NCI-H187 (cell line): ENCODE measurements around the gene ZSCAN31.
A peak's percentile ranks its signal among the peaks of the same experiment; 100 is the strongest.
"Not testable (repeated sequence)": the region's sequence is repeated elsewhere in the genome, so short reads cannot be mapped to it uniquely, and the experiment has no call there.

Source experiments
- DNase-seq, 2 experiments: peaks; one replicate each; lab custom pipeline; 2025; lab: John Stamatoyannopoulos, UW

The ZSCAN31 gene

GRCh38 chr6:28335564-28336283, at the start of gene ZSCAN31:
Gene ZSCAN31 (minus strand): TSS chr6:28336148. CDS start chr6:28329683, 6,465 bp downstream.
- peak; percentile 67 to 88 for DNase-seq

GRCh38 chr6:28384143-28384533, 48.2 kb upstream of the ZSCAN31 start:
- no peak for DNase-seq

DNA sequence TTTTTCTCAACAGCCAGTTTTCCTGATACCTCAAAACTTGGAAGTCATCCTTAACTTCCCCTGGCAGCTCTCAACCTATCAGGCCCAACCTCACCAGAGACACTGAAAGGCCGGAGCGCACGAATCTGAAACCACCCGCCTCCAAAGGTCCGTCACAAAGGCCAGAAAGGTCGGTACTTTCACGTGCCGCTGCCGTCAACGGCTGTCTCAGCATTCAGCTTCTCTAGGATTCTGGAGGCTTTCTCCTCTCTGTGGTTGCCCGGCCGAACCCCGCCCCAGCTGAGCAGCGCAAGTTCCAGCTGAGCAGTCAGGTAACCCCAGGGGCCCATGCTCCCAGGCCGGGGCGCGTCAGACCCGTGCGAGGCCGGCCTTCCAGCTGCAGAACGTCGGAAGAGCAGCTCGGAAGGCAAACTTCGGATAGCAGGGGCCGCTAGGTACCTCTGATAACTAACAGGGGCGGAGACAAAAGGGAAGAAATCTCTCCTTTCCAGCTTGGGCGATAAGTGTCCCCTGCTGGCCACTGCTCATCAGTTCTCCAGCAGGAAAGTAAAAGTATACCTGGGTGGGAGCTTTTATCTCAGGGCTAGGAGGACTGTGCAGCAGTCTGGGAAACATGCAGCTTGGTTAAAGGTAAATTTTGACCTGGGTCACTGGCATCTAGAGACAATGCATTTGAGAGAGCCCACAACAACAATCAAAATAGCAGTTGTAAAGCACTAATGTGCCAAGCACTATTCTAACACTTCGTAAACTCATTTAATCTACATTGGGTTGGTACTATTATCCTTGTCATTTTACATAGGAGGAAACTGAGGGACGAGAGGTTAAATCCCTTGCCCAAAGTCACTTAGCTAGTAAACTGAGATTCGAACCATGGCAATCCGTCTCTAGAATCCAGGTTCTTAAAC, 47.5 kb upstream of the ZSCAN31 start:
- DNase-seq, result peak; percentile 23 to 51

- DNase-seq, result no peak
These were observed 44.4 kb upstream of the ZSCAN31 start for GRCh38 chr6:28380381-28380780.

- DNase-seq, result no peak
These were observed 42.7 kb upstream of the ZSCAN31 start for GRCh38 chr6:28378644-28379043.

DNA sequence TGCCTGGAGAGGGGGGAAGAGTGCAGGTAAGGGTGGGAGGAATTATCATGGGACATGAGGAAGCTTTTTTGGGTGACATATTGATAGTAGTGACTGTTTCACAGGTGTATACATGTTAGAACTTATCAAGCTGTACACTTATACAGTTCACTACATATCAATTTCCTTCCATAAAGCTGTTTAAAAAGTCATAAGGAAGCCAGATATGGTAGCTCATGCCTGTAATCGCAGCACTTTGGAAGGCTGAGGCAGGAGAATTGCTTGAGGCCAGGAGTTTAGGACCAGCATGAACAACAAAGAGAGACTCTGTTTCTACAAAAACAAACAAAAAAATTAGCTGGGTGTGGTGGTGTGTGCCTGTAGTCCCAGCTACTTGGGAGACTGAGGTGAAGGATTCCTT, 41.9 kb upstream of the ZSCAN31 start:
- no peak for DNase-seq

DNA sequence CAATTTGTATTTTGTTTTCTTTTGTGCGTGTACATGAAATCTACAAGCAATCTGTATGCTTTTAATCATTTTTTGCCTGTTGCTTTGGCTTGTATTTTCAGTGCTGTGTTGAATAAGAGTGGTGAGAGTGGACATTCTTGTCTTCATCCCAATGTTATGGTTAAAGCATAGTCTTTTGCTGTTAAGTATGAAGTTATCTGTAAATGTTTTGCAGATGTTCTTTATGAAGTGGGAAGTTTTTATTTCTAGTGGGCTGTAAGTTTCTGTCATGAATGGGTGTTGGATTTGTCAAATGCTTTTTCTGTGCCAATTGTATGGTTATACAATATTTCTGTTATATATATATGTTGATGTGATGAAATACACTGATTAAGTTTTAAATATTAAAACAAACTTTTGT, 38.0 kb upstream of the ZSCAN31 start:
- DNase-seq, result no peak

DNA sequence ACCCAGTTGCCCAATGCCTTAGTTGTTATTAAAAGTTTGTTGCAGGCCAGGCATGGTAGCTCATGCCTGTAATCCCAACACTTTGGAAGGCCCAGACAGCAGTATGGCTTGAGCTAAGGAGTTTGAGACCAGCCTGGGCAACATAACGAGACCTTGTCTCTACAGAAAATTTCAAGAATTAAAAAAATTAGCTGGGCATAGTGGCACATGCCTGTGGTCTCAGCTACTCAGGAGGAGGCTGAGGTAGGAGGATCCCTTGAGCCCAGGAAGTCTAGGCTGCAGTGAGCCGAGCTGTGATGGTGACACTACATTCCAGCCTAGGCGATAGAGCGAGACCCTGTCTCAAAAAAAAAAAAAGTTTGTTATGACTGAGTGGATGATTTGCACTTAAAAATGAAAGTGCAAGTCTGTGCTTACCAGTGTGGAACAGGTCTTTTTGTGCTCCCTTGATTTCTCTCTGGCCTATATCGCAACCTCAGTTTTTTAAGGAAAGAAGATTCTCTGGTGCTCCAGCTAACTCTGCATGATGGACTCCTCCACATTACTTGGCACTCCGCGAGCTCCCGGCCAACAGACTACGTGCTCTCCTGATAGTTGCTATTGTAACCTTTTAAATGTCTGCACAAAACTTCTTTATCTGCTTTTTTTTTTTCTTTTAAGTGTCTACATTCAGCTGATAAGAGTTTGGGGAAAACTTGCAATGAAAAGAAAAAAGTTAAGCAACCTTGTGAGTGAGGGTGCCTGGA, 35.9 kb upstream of the ZSCAN31 start:
- no peak for DNase-seq

- no peak for DNase-seq
These were observed 35.3 kb upstream of the ZSCAN31 start for GRCh38 chr6:28371280-28371679.

DNA sequence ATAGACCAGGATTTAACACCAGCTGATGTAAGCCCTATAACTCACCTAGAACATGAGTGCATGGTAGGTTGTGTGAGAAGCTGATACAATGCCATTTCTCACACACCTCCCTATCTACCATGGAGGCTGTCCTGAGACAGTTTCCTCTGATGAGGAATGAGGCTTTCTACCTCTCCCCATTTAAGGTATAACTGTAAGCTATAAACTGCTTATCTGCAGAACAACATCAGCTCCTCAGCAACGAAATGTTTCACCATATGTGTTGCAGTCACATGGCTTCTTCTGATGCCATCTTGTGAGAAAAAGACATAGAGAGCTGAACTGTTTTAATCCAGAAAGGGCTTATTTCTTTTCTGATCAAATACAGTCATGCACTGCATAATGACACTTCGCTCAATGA, 34.5 kb upstream of the ZSCAN31 start:
- DNase-seq, result no peak

DNA sequence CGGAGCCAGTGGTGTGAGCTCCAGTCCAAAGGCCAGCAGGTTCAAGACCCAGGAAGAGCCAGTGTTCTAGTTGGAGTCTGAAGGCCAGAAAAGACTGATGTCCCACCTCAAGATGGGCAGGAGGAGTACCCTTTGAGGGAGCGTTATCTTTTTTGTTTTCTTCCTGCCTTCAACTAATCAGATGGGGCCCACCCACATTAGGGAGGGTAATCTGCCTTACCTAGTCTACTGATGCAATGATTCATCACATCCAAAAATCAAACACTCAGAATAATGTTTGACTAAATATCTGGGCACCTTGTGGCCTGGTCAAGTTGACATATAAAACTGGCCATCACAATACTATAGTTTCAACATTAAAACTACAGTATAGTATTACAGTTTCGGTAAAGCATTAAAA, 33.5 kb upstream of the ZSCAN31 start:
- DNase-seq, result no peak

GRCh38 chr6:28368522-28368921, 32.6 kb upstream of the ZSCAN31 start:
- DNase-seq, result no peak

GRCh38 chr6:28365590-28365989, 29.6 kb upstream of the ZSCAN31 start:
- not testable (repeated sequence) for DNase-seq

- DNase-seq, result no peak
These were observed 25.0 kb upstream of the ZSCAN31 start for GRCh38 chr6:28360961-28361360.

DNA sequence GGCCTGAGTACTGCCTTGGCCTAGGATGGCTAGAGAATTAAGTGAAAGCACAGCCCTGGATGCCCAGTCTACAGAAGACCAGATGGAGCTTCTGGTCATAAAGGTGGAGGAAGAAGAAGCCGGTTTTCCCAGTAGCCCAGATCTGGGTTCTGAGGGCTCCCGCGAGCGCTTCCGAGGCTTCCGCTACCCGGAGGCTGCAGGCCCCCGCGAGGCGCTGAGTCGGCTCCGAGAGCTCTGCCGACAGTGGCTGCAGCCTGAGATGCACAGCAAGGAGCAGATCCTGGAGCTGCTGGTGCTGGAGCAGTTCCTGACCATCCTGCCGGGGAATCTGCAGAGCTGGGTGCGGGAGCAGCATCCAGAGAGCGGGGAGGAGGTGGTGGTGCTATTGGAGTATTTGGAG, 23.6 kb upstream of the ZSCAN31 start:
- not testable (repeated sequence) for DNase-seq

DNA sequence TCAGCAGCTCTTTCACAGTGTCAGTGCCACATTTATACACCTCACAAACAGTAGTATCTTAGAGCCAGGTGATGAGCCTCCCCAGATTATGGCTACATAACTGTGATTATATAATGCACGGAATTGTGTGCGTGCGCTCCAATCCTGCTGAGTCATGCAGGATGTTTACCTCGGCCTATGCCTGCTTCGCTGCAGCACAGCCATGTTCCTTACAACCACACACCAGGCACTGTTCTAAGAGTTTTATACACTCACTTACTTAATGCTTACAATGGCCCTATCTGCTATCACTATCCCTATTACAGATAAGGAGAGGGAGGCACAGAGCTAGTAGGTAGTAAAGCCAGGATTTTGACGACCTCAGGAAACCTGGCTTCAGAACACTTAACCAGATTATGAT, 21.1 kb upstream of the ZSCAN31 start:
- no peak for DNase-seq

- no peak for DNase-seq
These were observed 20.7 kb upstream of the ZSCAN31 start for GRCh38 chr6:28356666-28357020.

DNA sequence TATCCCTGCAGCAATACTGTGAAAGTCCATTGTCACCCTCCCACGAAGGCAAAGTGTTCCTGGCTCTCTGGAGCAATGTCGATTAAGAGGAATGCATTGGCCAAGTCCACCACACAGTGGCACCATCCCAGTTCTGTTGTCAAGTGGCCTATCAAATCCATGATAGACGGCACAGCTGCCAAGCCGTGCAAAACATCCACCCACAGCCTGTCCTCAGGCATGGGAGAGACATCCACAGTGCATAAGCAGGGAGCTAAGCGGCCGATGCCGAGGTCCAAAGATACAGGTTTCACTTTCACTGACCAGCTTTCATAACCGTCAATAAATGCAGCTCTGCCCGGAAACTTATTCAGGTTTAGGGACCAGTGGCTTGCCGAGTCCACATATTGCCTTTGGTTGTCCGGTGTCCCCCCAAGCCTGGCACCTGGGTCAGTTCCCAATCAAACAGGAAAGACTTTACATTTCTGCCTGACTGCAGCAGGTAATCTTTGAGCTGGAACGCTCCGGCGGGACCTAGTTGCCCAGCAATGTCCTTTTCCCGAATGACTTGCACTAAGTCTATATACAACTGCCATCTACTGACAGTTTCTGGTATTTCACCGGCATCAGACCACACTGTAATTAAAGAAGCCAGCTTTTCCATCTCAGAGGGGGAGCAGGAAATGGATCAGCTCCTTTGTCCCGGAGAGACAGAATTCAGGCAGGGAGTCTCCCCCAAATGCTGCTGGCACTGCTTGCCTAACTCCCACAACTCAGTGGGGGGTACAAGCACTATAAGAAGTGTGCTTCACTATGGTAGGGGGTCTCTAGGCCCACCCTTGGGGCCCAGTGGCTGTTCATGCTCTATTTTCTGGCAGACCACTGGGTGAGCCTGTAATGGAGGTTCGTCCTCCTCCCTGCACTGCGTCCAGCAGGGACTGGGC, 20.1 kb upstream of the ZSCAN31 start:
- DNase-seq, result peak; percentile 60 to 76

GRCh38 chr6:28354688-28355554, 19.0 kb upstream of the ZSCAN31 start:
- no peak for DNase-seq

DNA sequence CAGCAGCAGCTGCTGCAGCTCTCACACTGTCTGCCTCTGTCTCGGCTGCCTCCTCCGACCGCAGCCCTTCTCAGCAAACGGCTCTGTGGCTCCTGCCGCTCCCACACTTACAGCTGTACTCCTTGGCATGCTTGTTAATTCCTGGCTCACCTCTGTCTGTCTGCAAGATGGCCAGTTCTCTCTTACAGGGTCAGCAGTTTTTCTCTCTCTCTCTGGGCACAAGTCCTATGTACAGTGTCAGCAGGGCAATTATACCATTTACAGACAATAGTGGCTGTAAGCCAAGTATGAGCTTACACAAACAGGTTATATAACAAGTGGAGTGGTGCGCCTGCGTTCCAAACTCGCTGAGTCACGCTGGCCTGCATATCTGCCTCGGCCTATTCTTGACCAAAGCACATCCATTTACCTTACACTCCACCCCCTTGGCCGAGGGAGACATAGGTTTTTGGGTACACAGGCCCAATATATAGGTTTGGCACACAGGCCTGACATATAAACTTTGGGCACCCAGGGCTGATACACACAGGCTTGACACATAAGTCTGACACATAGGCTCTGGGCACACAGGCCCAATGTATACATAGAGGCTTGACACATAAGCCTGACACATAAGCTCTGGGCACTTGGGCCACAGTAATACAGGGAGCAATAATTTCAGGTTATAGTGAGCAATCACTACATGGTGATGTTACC, 18.2 kb upstream of the ZSCAN31 start:
- no peak for DNase-seq
